H9 (cell line): Measurements from ENCODE around the gene PCYT2. TPM values are rescaled to one million over a fixed set of nuclear protein-coding genes. Genes with fewer than 3 reads are reported as not detected.
A peak's percentile ranks its signal among the peaks of the same experiment; 100 is the strongest.

Source experiments
- DNase-seq: peaks from one replicate; pipeline ENCODE4 v3.0.0-alpha.2; 2017
- H2AFZ ChIP-seq: one replicate; pipeline ENCODE4 v1.6.1; 2013; ENCODE audit warnings: mild to moderate bottlenecking, low read length, control low read depth, moderate library complexity
- H2AK5ac ChIP-seq: 2 replicates; pipeline ENCODE4 v1.6.1; 2013; ENCODE audit warnings: low read length, control low read depth, mixed read lengths; ENCODE audit not compliant: insufficient read length
- H2BK120ac ChIP-seq: one replicate; pipeline ENCODE4 v1.6.1; 2013; ENCODE audit warnings: low read depth, mild to moderate bottlenecking, low read length, control low read depth, inconsistent platforms; ENCODE audit not compliant: poor library complexity, severe bottlenecking
- H2BK12ac ChIP-seq: 2 replicates; pipeline ENCODE4 v1.6.1; 2013; ENCODE audit warnings: low read length, control low read depth, mixed read lengths, low read depth; ENCODE audit not compliant: insufficient read length
- H2BK15ac ChIP-seq: 2 replicates; pipeline ENCODE4 v1.6.1; 2013; ENCODE audit warnings: low read depth, low read length, control low read depth
- H2BK20ac ChIP-seq: one replicate; pipeline ENCODE4 v1.6.1; 2013; ENCODE audit warnings: low read depth, mild to moderate bottlenecking, low read length, control low read depth, inconsistent platforms; ENCODE audit not compliant: poor library complexity, severe bottlenecking
- H2BK5ac ChIP-seq: 2 replicates; pipeline ENCODE4 v1.6.1; 2013; ENCODE audit warnings: low read length, control low read depth, mixed read lengths; ENCODE audit not compliant: insufficient read length
- H3K14ac ChIP-seq: 2 replicates; pipeline ENCODE4 v1.6.1; 2013; ENCODE audit warnings: low read length, control low read depth; ENCODE audit not compliant: insufficient read depth
- H3K18ac ChIP-seq: 2 replicates; pipeline ENCODE4 v1.6.1; 2013; ENCODE audit warnings: low read depth, mild to moderate bottlenecking, mixed read lengths, low read length, control low read depth; ENCODE audit not compliant: insufficient read length
- H3K23ac ChIP-seq: 2 replicates; pipeline ENCODE4 v1.6.1; 2013; ENCODE audit warnings: low read length, control low read depth, mixed read lengths, low read depth; ENCODE audit not compliant: insufficient read length
- H3K23me2 ChIP-seq: 2 replicates; pipeline ENCODE4 v1.6.1; 2013; ENCODE audit warnings: low read depth, mild to moderate bottlenecking, mixed read lengths, low read length, control low read depth; ENCODE audit not compliant: insufficient read length, poor library complexity, severe bottlenecking
- H3K27ac ChIP-seq: 2 replicates; pipeline ENCODE4 v1.5.1; 2013; ENCODE audit warnings: low read length, control low read depth, mixed read lengths, low read depth; ENCODE audit not compliant: insufficient read length
- H3K27me3 ChIP-seq: 2 replicates; pipeline ENCODE4 v1.6.1; 2013; ENCODE audit warnings: low read length, control low read depth, inconsistent platforms; ENCODE audit not compliant: insufficient read depth
- H3K4ac ChIP-seq: 2 replicates; pipeline ENCODE4 v1.6.1; 2013; ENCODE audit warnings: low read depth, mild to moderate bottlenecking, control low read depth, inconsistent platforms, low read length, moderate library complexity
- H3K4me1 ChIP-seq: 2 replicates; pipeline ENCODE4 v1.6.1; 2013; ENCODE audit warnings: low read length, control low read depth, inconsistent platforms; ENCODE audit not compliant: insufficient read depth
- H3K4me2 ChIP-seq: 2 replicates; pipeline ENCODE4 v1.6.1; 2013; ENCODE audit warnings: low read length, control low read depth, mixed read lengths; ENCODE audit not compliant: insufficient read length, insufficient read depth
- H3K56ac ChIP-seq: 2 replicates; pipeline ENCODE4 v1.6.1; 2013; ENCODE audit warnings: low read depth, mild to moderate bottlenecking, mixed read lengths, low read length, control low read depth; ENCODE audit not compliant: insufficient read length
- H3K79me1 ChIP-seq: 2 replicates; pipeline ENCODE4 v1.6.1; 2013; ENCODE audit warnings: low read depth, mild to moderate bottlenecking, moderate library complexity, low read length, control low read depth, inconsistent platforms; ENCODE audit not compliant: insufficient read depth, poor library complexity, severe bottlenecking
- H3K79me2 ChIP-seq: 2 replicates; pipeline ENCODE4 v1.6.1; 2013; ENCODE audit warnings: low read length, control low read depth, inconsistent platforms; ENCODE audit not compliant: insufficient read depth
- H3K9ac ChIP-seq: 2 replicates; pipeline ENCODE4 v1.6.1; 2013; ENCODE audit warnings: low read length, control low read depth, mixed read lengths; ENCODE audit not compliant: insufficient read length; ENCODE audit errors: extremely low read depth
- H3K9me3 ChIP-seq: one replicate; pipeline ENCODE4 v1.6.1; 2013; ENCODE audit warnings: low read depth, low read length, inconsistent platforms; ENCODE audit not compliant: control insufficient read depth
- H3T11ph ChIP-seq: one replicate; pipeline ENCODE4 v1.6.1; 2013; ENCODE audit warnings: mild to moderate bottlenecking, low read length, control low read depth, inconsistent platforms
- H4K20me1 ChIP-seq: one replicate; pipeline ENCODE4 v1.6.1; 2013; ENCODE audit not compliant: control insufficient read depth, insufficient read length, insufficient read depth
- H4K5ac ChIP-seq: 2 replicates; pipeline ENCODE4 v1.6.1; 2013; ENCODE audit warnings: low read depth, mild to moderate bottlenecking, mixed read lengths, low read length, control low read depth; ENCODE audit not compliant: insufficient read length
- H4K8ac ChIP-seq: replicated peaks from 2 replicates; pipeline ENCODE4 v1.6.1; 2013; ENCODE audit warnings: low read length, control low read depth, mixed read lengths, low read depth; ENCODE audit not compliant: insufficient read length
- H4K91ac ChIP-seq: 2 replicates; pipeline ENCODE4 v1.6.1; 2013; ENCODE audit warnings: low read depth, mild to moderate bottlenecking, moderate library complexity, mixed read lengths, low read length, control low read depth; ENCODE audit not compliant: insufficient read length
- H3K27ac Mint-ChIP-seq, 3 experiments: 2 replicates in 2 of 3; 3 replicates in 1 of 3; pipeline ENCODE4 v1.8.0; 2020 to 2021; ENCODE audit warnings: mixed read lengths in 3 of 3, mild to moderate bottlenecking in 1 of 3, moderate library complexity in 1 of 3
- H3K27me3 Mint-ChIP-seq: 2 replicates; pipeline ENCODE4 v1.8.0; 2021; ENCODE audit warnings: low read depth, mild to moderate bottlenecking, moderate library complexity, mixed read lengths
- H3K36me3 Mint-ChIP-seq, 3 experiments: 2 replicates in 2 of 3; 3 replicates in 1 of 3; pipeline ENCODE4 v1.8.0; 2020 to 2021; ENCODE audit warnings: low read depth in 3 of 3, mixed read lengths in 3 of 3; ENCODE audit not compliant: insufficient read depth in 1 of 3
- H3K4me1 Mint-ChIP-seq, 2 experiments: 2 replicates each; pipeline ENCODE4 v1.8.0; 2020; ENCODE audit warnings: mixed read lengths in 2 of 2
- H3K4me3 Mint-ChIP-seq, 2 experiments: 2 replicates in 1 of 2; 3 replicates in 1 of 2; pipeline ENCODE4 v1.8.0; 2020 to 2021; ENCODE audit warnings: mild to moderate bottlenecking in 2 of 2, mixed read lengths in 2 of 2, moderate library complexity in 1 of 2
- H3K9me3 Mint-ChIP-seq, 2 experiments: 2 replicates in 1 of 2; 3 replicates in 1 of 2; pipeline ENCODE4 v1.8.0; 2020; ENCODE audit warnings: mild to moderate bottlenecking in 2 of 2, mixed read lengths in 2 of 2, moderate library complexity in 1 of 2
- CTCF ChIP-seq: fragments of 200-600 bp; sonication (generic); conservative IDR thresholded peaks from 3 replicates; pipeline ENCODE4 v1.8.0; 2021; ENCODE audit warnings: antibody characterized with exemption, mild to moderate bottlenecking
- WGBS: extraction: QIAGEN DNeasy Blood & Tissue Kit; methylation state at CpG from one replicate; pipeline ENCODE4 v1.1.7; 2013; ENCODE audit warnings: missing lambda C conversion rate, low lambda C conversion rate, mixed read lengths; ENCODE audit not compliant: insufficient read length; ENCODE audit errors: extremely low coverage; 5-methylcytosine and 5-hydroxymethylcytosine counted together
- total RNA-seq: library from RNA; stranded (reverse); gene quantifications from 2 replicates; pipeline ENCODE4 v1.2.1, GENCODE V29; 2021

The PCYT2 gene
- total RNA-seq, 1 experiment from 2014 or later = 24.5 TPM

- Histone ChIP-seq H3T11ph (no peak overlapping the region), H3K9me3 (no peaks in the 10 kb centered on the region), H2AFZ (no peak overlapping the region), H3K4me2 (peak overlapping the region; percentile 17), H3K4me1 (no peaks in the 10 kb centered on the region; the same call in 1 of the 2 replicates), H3K18ac (no peak overlapping the region), H3K23me2 (peaks cover 4% of the 10 kb centered on the region), H3K14ac (no peak overlapping the region), H2BK120ac (no peak overlapping the region), H3K9ac (no peak overlapping the region), H3K23ac (no peak overlapping the region), H4K91ac (no peak overlapping the region), H3K79me1 (no peaks in the 10 kb centered on the region), H4K8ac (no peak overlapping the region), H3K27ac (no peak overlapping the region), H3K79me2 (peaks cover under 1% of the 10 kb centered on the region; the same call in 1 of the 2 replicates), H4K5ac (no peak overlapping the region), H2BK20ac (no peak overlapping the region), H3K4ac (no peak overlapping the region), H2BK5ac (no peak overlapping the region), H3K56ac (no peak overlapping the region), H2AK5ac (no peak overlapping the region), H2BK12ac (no peak overlapping the region), H4K20me1 (no peaks in the 10 kb centered on the region), H3K27me3 (no peaks in the 10 kb centered on the region), H2BK15ac (no peak overlapping the region)
- H3K27me3 Mint-ChIP-seq = peaks cover 76% of the 10 kb centered on the region
- TF ChIP-seq CTCF = no peak
- peaks cover 9 to 20% of the 10 kb centered on the region in 2 experiments for H3K4me1 Mint-ChIP-seq
- H3K27ac Mint-ChIP-seq = no peak overlapping the region
- peak overlapping the region; percentile 24 to 42; a peak in 2 of 5 replicates for H3K4me3 Mint-ChIP-seq
- H3K36me3 Mint-ChIP-seq = no peaks in the 10 kb centered on the region
- peak; percentile 66 for DNase-seq
- no CpG with 5 or more reads among the region's 30 CpGs for WGBS
- H3K9me3 Mint-ChIP-seq = no peaks in the 10 kb centered on the region
Observed at GRCh38 chr17:81941484-81942166, 30.4 kb upstream of the PCYT2 start.
